ENCODE data around the gene GALNT3.

Gene GALNT3

DNA sequence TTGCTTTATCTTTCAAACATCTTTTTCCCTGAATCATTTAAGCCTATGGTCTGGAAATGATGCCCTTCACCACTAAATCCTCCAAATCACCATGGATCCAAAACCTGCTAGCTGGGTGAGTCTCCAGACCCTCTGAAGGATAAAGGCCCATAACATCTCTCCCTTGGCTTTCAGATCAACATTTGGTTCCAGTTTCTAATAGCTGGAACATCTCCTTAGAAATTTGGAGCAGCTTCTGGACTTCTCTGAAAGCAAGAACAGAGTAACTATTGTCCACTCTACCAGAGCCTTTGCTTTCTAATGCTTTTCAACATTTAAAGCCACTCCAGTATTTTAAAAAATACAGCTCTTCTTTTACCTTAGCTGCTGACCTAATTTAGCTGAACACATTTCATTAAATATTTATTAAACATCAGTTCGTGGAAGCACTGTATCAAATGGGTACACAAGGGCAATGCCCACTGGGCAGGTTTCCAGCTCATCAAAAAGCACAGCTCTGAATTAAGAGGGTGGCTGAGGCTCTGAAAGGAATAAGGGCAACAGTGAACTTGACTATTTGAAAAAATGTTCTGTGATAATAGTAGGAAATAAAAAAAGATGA is 75.3 kb downstream of the GALNT3 start:
- no peak for DNase-seq

DNA sequence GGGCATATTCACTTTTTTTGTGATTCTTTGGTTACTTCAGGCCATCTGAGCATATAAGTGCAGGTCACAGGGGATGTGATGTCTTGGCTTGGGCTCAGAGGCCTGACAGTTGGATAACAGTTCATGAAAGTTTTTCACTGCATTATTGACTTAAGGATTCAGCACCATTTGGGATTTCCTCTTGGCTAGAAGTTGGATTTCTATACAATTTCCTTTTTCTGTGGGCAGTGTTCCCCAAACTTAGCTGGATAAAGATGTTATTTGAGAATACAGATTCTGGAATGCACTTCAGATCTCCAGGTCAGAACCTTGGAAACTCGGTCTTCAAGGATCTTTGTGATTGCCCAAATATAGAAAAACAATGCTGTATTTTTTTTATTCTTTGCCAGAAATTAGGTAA is 78.0 kb downstream of the GALNT3 start:
- DNase-seq = no peak

DNA sequence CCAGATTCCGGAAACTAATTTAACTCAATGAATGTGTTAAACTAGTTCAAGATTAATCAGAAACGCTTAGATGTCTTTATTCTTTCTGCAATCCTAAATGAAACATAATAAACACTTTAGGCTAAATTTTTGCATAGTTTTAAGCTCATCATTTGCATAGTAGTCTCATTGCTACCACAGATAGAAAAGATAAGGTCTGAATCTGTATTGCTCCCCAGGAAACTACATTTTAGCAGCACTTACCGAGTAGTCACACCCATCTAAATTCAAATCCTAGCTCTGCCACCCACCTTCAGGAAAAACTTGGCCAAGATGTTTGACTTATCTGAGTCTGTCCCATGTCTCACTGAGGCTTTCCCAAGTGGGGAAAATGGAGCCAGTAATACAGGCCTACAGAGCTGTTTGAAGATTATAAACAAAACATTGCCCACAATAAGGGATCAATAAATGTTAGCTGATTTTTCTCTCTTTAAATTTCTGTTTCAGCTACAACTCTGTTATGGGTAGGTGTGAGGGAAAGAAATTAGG is 87.0 kb downstream of the GALNT3 start:
- no peak for DNase-seq

DNA sequence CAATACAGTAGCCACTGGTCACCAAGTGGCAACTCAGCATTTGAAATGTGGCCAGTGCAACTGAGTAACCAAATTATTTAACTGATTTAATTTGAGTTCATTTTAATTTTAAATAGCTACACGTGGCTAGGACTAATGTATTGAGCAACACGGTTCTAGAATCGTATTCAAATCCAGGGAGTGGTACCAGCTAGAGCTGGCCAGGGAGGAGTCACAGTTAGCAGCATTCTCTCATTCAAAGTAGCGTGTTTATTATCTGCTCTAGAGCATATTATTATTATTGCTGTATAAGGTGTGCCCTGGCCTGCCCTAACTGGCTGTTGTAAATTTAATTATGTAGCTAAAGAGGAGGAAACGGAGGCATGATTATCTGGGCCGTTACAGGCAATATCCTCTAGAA is 92.9 kb downstream of the GALNT3 start:
- no peak for DNase-seq

DNA sequence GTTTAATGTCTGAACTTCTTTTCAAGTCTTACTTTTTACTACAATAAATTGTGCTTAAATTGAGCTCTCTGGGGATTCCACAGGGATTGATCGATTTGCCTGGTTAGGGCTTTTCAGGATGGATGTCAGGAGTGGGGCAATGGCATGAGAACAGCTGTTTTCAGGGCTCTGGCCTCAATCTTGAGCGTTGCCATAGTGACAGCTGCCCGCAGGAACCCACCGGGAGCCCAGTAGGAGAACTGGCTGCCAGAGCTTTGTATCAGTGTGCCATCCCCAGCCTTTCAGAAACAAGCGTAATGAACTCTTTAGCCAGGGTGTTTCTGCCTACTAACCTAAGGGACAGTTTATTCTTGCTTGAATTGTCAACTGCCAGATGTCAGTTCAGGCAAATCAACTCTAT is 93.5 kb downstream of the GALNT3 start:
- DNase-seq = no peak

DNA sequence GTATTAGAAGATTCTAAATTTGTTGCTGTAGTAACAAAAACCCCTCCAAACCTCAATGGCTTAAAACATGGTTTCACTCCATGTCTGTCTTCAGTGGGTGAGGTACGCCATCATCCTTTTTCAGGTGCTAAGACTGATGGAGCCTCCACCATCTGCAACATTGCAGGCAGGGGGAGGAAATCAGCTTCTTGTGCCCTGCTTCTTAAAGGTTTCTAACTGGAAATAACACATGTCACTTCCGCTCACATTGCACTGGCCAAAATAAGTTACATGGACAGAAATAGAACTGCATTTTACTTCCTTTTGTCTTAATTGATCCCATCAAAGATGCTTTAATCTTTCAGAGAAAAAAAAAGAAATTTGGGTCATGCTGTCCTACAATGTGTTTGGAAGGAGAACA is 94.1 kb downstream of the GALNT3 start:
- no peak for DNase-seq

DNA sequence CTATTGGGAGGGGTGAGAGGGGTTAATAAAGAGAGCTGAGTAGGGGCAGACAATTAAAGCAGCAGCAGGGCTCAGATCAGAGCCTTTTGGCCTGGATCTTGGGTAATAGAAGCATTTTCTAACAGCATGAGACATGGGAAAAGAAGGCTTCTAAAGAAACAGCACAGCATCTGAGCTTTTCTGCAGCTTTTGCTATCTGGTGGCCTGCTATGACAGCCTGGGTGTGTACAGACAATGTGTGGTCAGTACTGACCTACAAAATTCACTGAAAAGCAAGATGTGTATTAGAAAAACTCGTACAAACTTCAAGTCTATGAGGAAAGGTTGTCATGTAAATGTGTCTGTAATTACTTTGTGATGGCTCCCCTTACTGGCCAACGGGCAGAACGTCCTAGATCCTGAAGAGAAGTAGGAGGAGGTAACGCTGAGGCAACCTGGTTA is 95.6 kb downstream of the GALNT3 start:
- peak; percentile 35 for DNase-seq

DNA sequence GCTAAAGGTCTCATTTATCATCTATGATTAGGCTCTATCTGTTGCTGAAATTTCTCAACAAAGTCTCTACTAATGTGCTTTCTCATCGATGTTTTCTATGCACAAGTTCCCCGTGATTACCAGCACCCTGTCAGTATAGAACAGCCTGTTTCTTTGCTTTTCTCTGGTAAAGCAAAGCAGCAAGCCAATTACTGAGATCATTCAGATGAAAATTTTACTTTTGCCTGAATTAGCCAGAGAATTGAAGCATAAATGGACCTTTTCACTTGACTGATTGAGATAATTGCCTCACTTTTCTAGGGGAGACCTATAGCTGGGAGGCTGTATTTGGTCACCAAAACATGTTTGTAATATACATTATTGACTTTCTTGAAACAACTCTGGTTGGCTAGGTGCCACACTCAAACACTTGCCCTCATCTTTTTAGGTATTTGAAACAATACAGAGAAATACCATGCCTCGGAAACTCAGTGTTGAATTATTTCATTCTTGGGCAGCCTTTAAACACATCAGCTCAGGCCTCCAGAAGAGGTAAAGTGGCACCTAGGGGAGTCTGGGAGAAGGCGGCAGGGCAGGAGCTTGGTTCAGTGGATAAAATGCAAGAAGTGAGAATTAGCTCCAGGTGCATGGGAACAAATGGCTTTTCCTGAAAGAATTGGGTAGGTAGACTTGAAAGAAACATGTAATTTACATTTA is 96.2 kb downstream of the GALNT3 start:
- no peak for DNase-seq

Measured in KG1 (cell line).